ELF-1 (cell line): ENCODE measurements around the gene PTPRN2.
"Not testable (repeated sequence)": the region's sequence is repeated elsewhere in the genome, so short reads cannot be mapped to it uniquely, and the experiment has no call there.

Experiments
- DNase-seq: peaks from one replicate; pipeline ENCODE4 v3.0.0-alpha.2; 2016; ENCODE audit warnings: low read depth, low spot score

The PTPRN2 gene

GRCh38 chr7:158283016-158283974, 304.3 kb downstream of the PTPRN2 start:
- no peak for DNase-seq

GRCh38 chr7:158282461-158283001, 305.1 kb downstream of the PTPRN2 start:
- DNase-seq, result no peak

GRCh38 chr7:158281441-158281840, 306.2 kb downstream of the PTPRN2 start:
- no peak for DNase-seq

GRCh38 chr7:158280448-158281144, 307.0 kb downstream of the PTPRN2 start:
- DNase-seq, result no peak

GRCh38 chr7:158279539-158280447, 307.8 kb downstream of the PTPRN2 start:
- no peak for DNase-seq

- peak; percentile 56 for DNase-seq
These were observed 308.8 kb downstream of the PTPRN2 start for GRCh38 chr7:158278745-158279320.

- DNase-seq, result no peak
These were observed 310.1 kb downstream of the PTPRN2 start for GRCh38 chr7:158277219-158278141.

GRCh38 chr7:158276414-158277218, 311.0 kb downstream of the PTPRN2 start:
- DNase-seq, result no peak

GRCh38 chr7:158275711-158276413, 311.8 kb downstream of the PTPRN2 start:
- DNase-seq, result no peak

- DNase-seq, result no peak
These were observed 312.6 kb downstream of the PTPRN2 start for GRCh38 chr7:158274996-158275395.

- DNase-seq, result no peak
These were observed 313.2 kb downstream of the PTPRN2 start for GRCh38 chr7:158274404-158274811.

GRCh38 chr7:158273756-158274342, 313.8 kb downstream of the PTPRN2 start:
- DNase-seq, result not testable (repeated sequence)

- DNase-seq, result no peak
These were observed 314.4 kb downstream of the PTPRN2 start for GRCh38 chr7:158273138-158273651.

GRCh38 chr7:158272509-158273137, 315.0 kb downstream of the PTPRN2 start:
- no peak for DNase-seq

- DNase-seq, result no peak
These were observed 315.5 kb downstream of the PTPRN2 start for GRCh38 chr7:158272091-158272490.

GRCh38 chr7:158271646-158272045, 316.0 kb downstream of the PTPRN2 start:
- no peak for DNase-seq

GRCh38 chr7:158270856-158271413, 316.7 kb downstream of the PTPRN2 start:
- no peak for DNase-seq
